Measurements from ENCODE around the gene PKDCC. TPM values are rescaled to one million over a fixed set of nuclear protein-coding genes. Genes with fewer than 3 reads are reported as not detected.
A peak's percentile ranks its signal among the peaks of the same experiment; 100 is the strongest.

Gene PKDCC
- total and polyA plus RNA-seq, 2 of the 13 experiments (the other 11 are each of a cell fraction or from before 2014, with no cell fraction given), result 52.6 to 58.8 TPM

DNA sequence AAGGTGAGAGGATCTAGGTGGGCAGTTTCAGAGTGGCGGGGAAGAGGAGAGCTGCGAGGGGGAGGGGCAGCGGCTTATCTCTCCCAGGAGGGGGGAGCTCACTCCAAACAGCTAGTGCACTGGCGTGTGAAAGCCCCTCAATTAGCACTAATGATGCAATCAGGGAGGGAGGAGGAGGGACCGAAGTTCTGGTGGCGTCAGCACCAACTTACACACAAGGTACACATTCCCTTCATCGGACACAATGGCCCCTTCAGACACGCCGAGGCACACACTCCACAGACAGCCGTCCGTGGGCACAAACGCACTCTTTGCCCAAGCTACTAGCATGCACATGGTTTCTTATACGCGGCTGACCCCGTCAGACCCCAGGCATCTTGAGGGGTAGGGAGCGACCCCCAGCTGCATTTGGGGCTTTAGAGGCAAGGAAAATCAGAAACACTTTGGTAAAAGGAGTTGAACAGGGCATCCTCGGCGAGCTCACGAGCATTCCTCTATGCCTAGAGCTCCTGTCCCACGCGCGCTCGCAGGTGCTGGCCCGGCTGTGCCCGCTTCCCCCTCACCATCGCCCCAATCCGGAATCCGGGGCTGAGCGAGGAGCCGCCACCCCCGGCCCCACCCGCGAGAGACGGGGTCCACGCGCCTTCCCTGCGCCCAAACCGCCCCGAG, 868 bp upstream of the PKDCC start (continued):
- TF ChIP-seq, protein P1, sequence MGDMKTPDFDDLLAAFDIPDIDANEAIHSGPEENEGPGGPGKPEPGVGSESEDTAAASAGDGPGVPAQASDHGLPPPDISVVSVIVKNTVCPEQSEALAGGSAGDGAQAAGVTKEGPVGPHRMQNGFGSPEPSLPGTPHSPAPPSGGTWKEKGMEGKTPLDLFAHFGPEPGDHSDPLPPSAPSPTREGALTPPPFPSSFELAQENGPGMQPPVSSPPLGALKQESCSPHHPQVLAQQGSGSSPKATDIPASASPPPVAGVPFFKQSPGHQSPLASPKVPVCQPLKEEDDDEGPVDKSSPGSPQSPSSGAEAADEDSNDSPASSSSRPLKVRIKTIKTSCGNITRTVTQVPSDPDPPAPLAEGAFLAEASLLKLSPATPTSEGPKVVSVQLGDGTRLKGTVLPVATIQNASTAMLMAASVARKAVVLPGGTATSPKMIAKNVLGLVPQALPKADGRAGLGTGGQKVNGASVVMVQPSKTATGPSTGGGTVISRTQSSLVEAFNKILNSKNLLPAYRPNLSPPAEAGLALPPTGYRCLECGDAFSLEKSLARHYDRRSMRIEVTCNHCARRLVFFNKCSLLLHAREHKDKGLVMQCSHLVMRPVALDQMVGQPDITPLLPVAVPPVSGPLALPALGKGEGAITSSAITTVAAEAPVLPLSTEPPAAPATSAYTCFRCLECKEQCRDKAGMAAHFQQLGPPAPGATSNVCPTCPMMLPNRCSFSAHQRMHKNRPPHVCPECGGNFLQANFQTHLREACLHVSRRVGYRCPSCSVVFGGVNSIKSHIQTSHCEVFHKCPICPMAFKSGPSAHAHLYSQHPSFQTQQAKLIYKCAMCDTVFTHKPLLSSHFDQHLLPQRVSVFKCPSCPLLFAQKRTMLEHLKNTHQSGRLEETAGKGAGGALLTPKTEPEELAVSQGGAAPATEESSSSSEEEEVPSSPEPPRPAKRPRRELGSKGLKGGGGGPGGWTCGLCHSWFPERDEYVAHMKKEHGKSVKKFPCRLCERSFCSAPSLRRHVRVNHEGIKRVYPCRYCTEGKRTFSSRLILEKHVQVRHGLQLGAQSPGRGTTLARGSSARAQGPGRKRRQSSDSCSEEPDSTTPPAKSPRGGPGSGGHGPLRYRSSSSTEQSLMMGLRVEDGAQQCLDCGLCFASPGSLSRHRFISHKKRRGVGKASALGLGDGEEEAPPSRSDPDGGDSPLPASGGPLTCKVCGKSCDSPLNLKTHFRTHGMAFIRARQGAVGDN (CRISPR knock-in tag; IDR thresholded peaks at IDR 0.05), result peak; percentile 58
- TF ChIP-seq POLR2A (IDR thresholded peaks at IDR 0.05; ENCODE audit: insufficient read depth in 1 of 2, low read depth in 2 of 2, low read length in 2 of 2) (peak in 1 of 2 experiments; percentile 52; a peak in 1 of 4 replicates), SOX6 (IDR thresholded peaks at IDR 0.05) (no peak), SOX6 (CRISPR knock-in tag; IDR thresholded peaks at IDR 0.05) (peak; percentile 69), ZNF230 (CRISPR knock-in tag; IDR thresholded peaks at IDR 0.05) (no peak), NFE2L1 (CRISPR knock-in tag; IDR thresholded peaks at IDR 0.05; ENCODE audit: borderline replicate concordance) (peak; percentile 88), MIXL1 (CRISPR knock-in tag; IDR thresholded peaks at IDR 0.05) (no peak), ZBTB42 (CRISPR knock-in tag; IDR thresholded peaks at IDR 0.05) (no peak), CREM (IDR thresholded peaks at IDR 0.05) (peak; percentile 59; the same call in 1 of the 2 replicates), CREM (CRISPR knock-in tag; IDR thresholded peaks at IDR 0.05) (no peak)
- TF ChIP-seq, protein P2, sequence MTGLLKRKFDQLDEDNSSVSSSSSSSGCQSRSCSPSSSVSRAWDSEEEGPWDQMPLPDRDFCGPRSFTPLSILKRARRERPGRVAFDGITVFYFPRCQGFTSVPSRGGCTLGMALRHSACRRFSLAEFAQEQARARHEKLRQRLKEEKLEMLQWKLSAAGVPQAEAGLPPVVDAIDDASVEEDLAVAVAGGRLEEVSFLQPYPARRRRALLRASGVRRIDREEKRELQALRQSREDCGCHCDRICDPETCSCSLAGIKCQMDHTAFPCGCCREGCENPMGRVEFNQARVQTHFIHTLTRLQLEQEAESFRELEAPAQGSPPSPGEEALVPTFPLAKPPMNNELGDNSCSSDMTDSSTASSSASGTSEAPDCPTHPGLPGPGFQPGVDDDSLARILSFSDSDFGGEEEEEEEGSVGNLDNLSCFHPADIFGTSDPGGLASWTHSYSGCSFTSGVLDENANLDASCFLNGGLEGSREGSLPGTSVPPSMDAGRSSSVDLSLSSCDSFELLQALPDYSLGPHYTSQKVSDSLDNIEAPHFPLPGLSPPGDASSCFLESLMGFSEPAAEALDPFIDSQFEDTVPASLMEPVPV (CRISPR knock-in tag; IDR thresholded peaks at IDR 0.05), result peak; percentile 22

Measured in HepG2 (cell line).